Measurements from ENCODE around the gene MATN4.

MATN4 gene

DNA sequence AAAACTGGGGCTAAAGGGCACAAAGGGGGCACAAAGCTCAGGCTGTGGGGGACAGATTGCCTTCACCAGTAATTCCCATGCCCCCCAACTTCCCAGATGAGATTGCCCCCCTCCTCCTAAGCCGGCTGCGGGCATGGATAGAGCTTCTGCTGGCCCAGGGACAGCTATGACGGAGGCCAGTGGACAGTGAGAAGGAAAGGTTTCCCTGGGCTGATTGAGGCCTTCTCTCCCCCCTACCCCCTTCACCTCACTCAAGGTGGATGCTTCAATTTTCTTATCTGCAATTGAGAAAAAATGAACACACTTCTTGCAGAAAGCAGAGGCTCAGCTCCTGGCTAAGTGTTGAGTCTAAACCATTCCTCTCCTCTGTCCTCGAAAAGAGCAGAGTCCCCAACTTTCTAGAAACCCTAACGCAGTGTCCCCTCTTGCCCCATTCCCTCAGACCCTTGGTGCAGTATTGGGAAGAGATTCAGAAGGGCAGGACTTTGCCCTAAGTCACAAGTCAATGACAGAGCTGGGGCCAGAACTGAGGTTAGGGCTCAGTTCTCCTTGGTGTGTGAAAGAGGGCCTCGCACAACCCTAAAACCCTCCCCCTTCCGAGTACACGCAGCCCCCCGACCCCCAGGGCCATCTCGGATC lies 39.3 kb upstream of the MATN4 start:
- H3K27ac ChIP-seq (replicated peaks) = no peak overlapping the region

GRCh38 chr20:45346851-45347250 lies 38.8 kb upstream of the MATN4 start:
- no peak overlapping the region for H3K4me3 ChIP-seq (replicated peaks; ENCODE audit: insufficient read depth, low read length)
- peaks cover 10% of the 10 kb centered on the region for H3K27me3 ChIP-seq (ENCODE audit: insufficient read depth, poor library complexity, severe bottlenecking)
- no peak for DNase-seq (ENCODE audit: low read depth in 1 of 2, low spot score in 1 of 2)
- no peak overlapping the region for H3K27ac ChIP-seq (replicated peaks)
- TF ChIP-seq, protein P1, sequence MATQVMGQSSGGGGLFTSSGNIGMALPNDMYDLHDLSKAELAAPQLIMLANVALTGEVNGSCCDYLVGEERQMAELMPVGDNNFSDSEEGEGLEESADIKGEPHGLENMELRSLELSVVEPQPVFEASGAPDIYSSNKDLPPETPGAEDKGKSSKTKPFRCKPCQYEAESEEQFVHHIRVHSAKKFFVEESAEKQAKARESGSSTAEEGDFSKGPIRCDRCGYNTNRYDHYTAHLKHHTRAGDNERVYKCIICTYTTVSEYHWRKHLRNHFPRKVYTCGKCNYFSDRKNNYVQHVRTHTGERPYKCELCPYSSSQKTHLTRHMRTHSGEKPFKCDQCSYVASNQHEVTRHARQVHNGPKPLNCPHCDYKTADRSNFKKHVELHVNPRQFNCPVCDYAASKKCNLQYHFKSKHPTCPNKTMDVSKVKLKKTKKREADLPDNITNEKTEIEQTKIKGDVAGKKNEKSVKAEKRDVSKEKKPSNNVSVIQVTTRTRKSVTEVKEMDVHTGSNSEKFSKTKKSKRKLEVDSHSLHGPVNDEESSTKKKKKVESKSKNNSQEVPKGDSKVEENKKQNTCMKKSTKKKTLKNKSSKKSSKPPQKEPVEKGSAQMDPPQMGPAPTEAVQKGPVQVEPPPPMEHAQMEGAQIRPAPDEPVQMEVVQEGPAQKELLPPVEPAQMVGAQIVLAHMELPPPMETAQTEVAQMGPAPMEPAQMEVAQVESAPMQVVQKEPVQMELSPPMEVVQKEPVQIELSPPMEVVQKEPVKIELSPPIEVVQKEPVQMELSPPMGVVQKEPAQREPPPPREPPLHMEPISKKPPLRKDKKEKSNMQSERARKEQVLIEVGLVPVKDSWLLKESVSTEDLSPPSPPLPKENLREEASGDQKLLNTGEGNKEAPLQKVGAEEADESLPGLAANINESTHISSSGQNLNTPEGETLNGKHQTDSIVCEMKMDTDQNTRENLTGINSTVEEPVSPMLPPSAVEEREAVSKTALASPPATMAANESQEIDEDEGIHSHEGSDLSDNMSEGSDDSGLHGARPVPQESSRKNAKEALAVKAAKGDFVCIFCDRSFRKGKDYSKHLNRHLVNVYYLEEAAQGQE (IDR thresholded peaks at IDR 0.05; ENCODE audit: insufficient replicate concordance, low read depth) = no peak
- TF ChIP-seq POLR2AphosphoS5 (IDR thresholded peaks at IDR 0.05; ENCODE audit: low read depth) (no peak), SPI1 (IDR thresholded peaks at IDR 0.05; ENCODE audit: borderline replicate concordance, low read depth) (no peak), CTCF (IDR thresholded peaks at IDR 0.05; ENCODE audit: insufficient read depth, low read length) (no peak), GABPA (IDR thresholded peaks at IDR 0.05; ENCODE audit: low read depth) (no peak)

More for the DNA sequence above, 39.3 kb upstream of the MATN4 start:
- peak overlapping the region; percentile 38; the same call in 1 of the 2 replicates for H3K4me3 ChIP-seq (replicated peaks; ENCODE audit: insufficient read depth, low read length)
- H3K27me3 ChIP-seq (ENCODE audit: insufficient read depth, poor library complexity, severe bottlenecking) = peaks cover 10% of the 10 kb centered on the region
- DNase-seq (ENCODE audit: low read depth in 1 of 2, low spot score in 1 of 2) = no peak
- no peak for TF ChIP-seq GABPA (IDR thresholded peaks at IDR 0.05; ENCODE audit: low read depth)
- TF ChIP-seq SPI1 (IDR thresholded peaks at IDR 0.05; ENCODE audit: borderline replicate concordance, low read depth) = no peak
- no peak for TF ChIP-seq CTCF (IDR thresholded peaks at IDR 0.05; ENCODE audit: insufficient read depth, low read length)
- TF ChIP-seq, protein P1 (IDR thresholded peaks at IDR 0.05; ENCODE audit: insufficient replicate concordance, low read depth) = no peak
- no peak for TF ChIP-seq POLR2AphosphoS5 (IDR thresholded peaks at IDR 0.05; ENCODE audit: low read depth)

- TF ChIP-seq GABPA (IDR thresholded peaks at IDR 0.05; ENCODE audit: low read depth) (no peak), POLR2AphosphoS5 (IDR thresholded peaks at IDR 0.05; ENCODE audit: low read depth) (no peak), SPI1 (IDR thresholded peaks at IDR 0.05; ENCODE audit: borderline replicate concordance, low read depth) (no peak), CTCF (IDR thresholded peaks at IDR 0.05; ENCODE audit: insufficient read depth, low read length) (no peak)
- TF ChIP-seq, protein P1 (IDR thresholded peaks at IDR 0.05; ENCODE audit: insufficient replicate concordance, low read depth) = no peak
- no peak overlapping the region for H3K4me3 ChIP-seq (replicated peaks; ENCODE audit: insufficient read depth, low read length)
- no peak overlapping the region for H3K27ac ChIP-seq (replicated peaks)
- peaks cover 10% of the 10 kb centered on the region for H3K27me3 ChIP-seq (ENCODE audit: insufficient read depth, poor library complexity, severe bottlenecking)
- no peak for DNase-seq (ENCODE audit: low read depth in 1 of 2, low spot score in 1 of 2)
Observed at GRCh38 chr20:45346291-45346718, 38.2 kb upstream of the MATN4 start.
